GM23338 (cell line): ENCODE data around the gene CHRD. TPM values are rescaled to one million over a fixed set of nuclear protein-coding genes. Genes with fewer than 3 reads are reported as not detected.

Experiments
- ATAC-seq: fragments of 200-7000 bp; cut with Tn5 transposase; 3 replicates; pipeline ENCODE4 v1.9.1; 2020
- DNase-seq: peaks from one replicate; pipeline ENCODE4 v3.0.0-alpha.2; 2015; ENCODE audit warnings: low spot score
- H2AFZ ChIP-seq: fragments of 200-600 bp; sonication (generic); 2 replicates; pipeline ENCODE4 v1.8.0; 2016; ENCODE audit warnings: antibody characterized with exemption, mild to moderate bottlenecking, moderate library complexity
- H3F3A ChIP-seq: fragments of 200-600 bp; sonication (generic); replicated peaks from 2 replicates; pipeline ENCODE4 v1.8.0; 2017; ENCODE audit warnings: antibody characterized with exemption, mixed run types, low read depth
- H3K27ac ChIP-seq: fragments of 200-600 bp; sonication (generic); 2 replicates; pipeline ENCODE4 v1.6.1; 2016; ENCODE audit warnings: low read depth
- H3K27me3 ChIP-seq: fragments of 200-600 bp; sonication (generic); 2 replicates; pipeline ENCODE4 v1.8.0; 2016; ENCODE audit warnings: mild to moderate bottlenecking, mixed run types, moderate library complexity; ENCODE audit not compliant: insufficient read depth
- H3K36me3 ChIP-seq: fragments of 200-600 bp; sonication (generic); 2 replicates; pipeline ENCODE4 v1.8.0; 2016; ENCODE audit warnings: mild to moderate bottlenecking; ENCODE audit not compliant: insufficient read depth
- H3K4me1 ChIP-seq: fragments of 200-600 bp; sonication (generic); 2 replicates; pipeline ENCODE4 v1.8.0; 2016; ENCODE audit warnings: mild to moderate bottlenecking, moderate library complexity; ENCODE audit not compliant: insufficient read depth
- H3K4me2 ChIP-seq: fragments of 200-600 bp; sonication (generic); 2 replicates; pipeline ENCODE4 v1.7.1; 2017; ENCODE audit warnings: mixed run types
- H3K4me3 ChIP-seq: fragments of 200-600 bp; sonication (generic); 2 replicates; pipeline ENCODE4 v1.6.1; 2016; ENCODE audit warnings: mixed run types
- H3K79me2 ChIP-seq: fragments of 200-600 bp; sonication (generic); replicated peaks from 2 replicates; pipeline ENCODE4 v1.8.0; 2017; ENCODE audit warnings: mild to moderate bottlenecking; ENCODE audit not compliant: insufficient read depth
- H3K9me2 ChIP-seq: fragments of 200-600 bp; sonication (generic); 2 replicates; pipeline ENCODE4 v1.8.0; 2017; ENCODE audit not compliant: insufficient read depth
- H4K20me1 ChIP-seq: fragments of 200-600 bp; sonication (generic); replicated peaks from 2 replicates; pipeline ENCODE4 v1.8.0; 2017; ENCODE audit warnings: mild to moderate bottlenecking; ENCODE audit not compliant: insufficient read depth
- H3K27ac Mint-ChIP-seq: 2 replicates; pipeline ENCODE4 v1.8.0; 2020; ENCODE audit warnings: inconsistent platforms, mild to moderate bottlenecking, moderate library complexity, mixed read lengths
- H3K27me3 Mint-ChIP-seq: 3 replicates; pipeline ENCODE4 v1.8.0; 2022; ENCODE audit warnings: low read depth, mild to moderate bottlenecking, moderate library complexity, mixed read lengths, inconsistent platforms; ENCODE audit not compliant: insufficient read depth, poor library complexity
- H3K36me3 Mint-ChIP-seq: 3 replicates; pipeline ENCODE4 v1.8.0; 2021; ENCODE audit warnings: low read depth, mild to moderate bottlenecking, inconsistent platforms, moderate library complexity, mixed read lengths
- H3K4me1 Mint-ChIP-seq: 3 replicates; pipeline ENCODE4 v1.8.0; 2020; ENCODE audit warnings: mild to moderate bottlenecking, inconsistent platforms, mixed read lengths
- H3K4me3 Mint-ChIP-seq: 3 replicates; pipeline ENCODE4 v1.8.0; 2021; ENCODE audit warnings: moderate library complexity, mild to moderate bottlenecking, inconsistent platforms, mixed read lengths
- H3K9me3 Mint-ChIP-seq: 3 replicates; pipeline ENCODE4 v1.8.0; 2020; ENCODE audit warnings: moderate library complexity, mild to moderate bottlenecking, inconsistent platforms, mixed read lengths
- CREB1 ChIP-seq: fragments of 250-450 bp; sonication (Bioruptor Pico); IDR thresholded peaks from 2 replicates; pipeline ENCODE4 v1.5.0; 2020; ENCODE audit warnings: low read depth, mild to moderate bottlenecking, moderate library complexity
- EZH2 ChIP-seq: fragments of 200-600 bp; sonication (generic); IDR thresholded peaks from one replicate; pipeline ENCODE4 v1.8.0; 2017; ENCODE audit warnings: antibody characterized with exemption, mild to moderate bottlenecking, low read depth; ENCODE audit not compliant: unreplicated experiment
- EZH2phosphoT487 ChIP-seq: fragments of 200-600 bp; sonication (generic); IDR thresholded peaks from one replicate; pipeline ENCODE4 v1.8.1; 2018; ENCODE audit warnings: antibody characterized with exemption; ENCODE audit not compliant: unreplicated experiment
- JUNB ChIP-seq: IDR thresholded peaks from one replicate; pipeline ENCODE4 v1.6.1; 2016; ENCODE audit warnings: antibody characterized with exemption; ENCODE audit not compliant: unreplicated experiment
- NANOG ChIP-seq: IDR thresholded peaks from 2 replicates; pipeline ENCODE4 v1.6.1; 2016; ENCODE audit warnings: antibody characterized with exemption, borderline replicate concordance
- POLR2AphosphoS5 ChIP-seq: IDR thresholded peaks from 2 replicates; pipeline ENCODE4 v1.6.1; 2016; ENCODE audit warnings: antibody characterized with exemption, low read depth
- STAT1 ChIP-seq: IDR thresholded peaks from one replicate; pipeline ENCODE4 v1.6.1; 2016; ENCODE audit warnings: antibody characterized with exemption; ENCODE audit not compliant: unreplicated experiment
- ZNF114 ChIP-seq: fragments of 250-450 bp; sonication (Bioruptor Pico); IDR thresholded peaks from 2 replicates; pipeline ENCODE4 v1.5.0; 2020; ENCODE audit warnings: mild to moderate bottlenecking, moderate library complexity
- ZNF331 ChIP-seq: fragments of 250-450 bp; sonication (Bioruptor Pico); IDR thresholded peaks from 2 replicates; pipeline ENCODE4 v1.5.0; 2020; ENCODE audit warnings: low read depth, mild to moderate bottlenecking, moderate library complexity
- polyA plus RNA-seq: library from polyadenylated mRNA; unstranded; fragments of >200 nt; fragmentation: Nextera tagmentation; extraction: Ambion mirVana; gene quantifications from 2 replicates; pipeline ENCODE4 v1.2.1, GENCODE V29; 2016
- total RNA-seq: library from RNA; depleted of rRNA; stranded (reverse); fragments of >200 nt; shearing (Covaris generic); gene quantifications from 2 replicates; pipeline ENCODE4 v1.2.3, GENCODE V29; 2014
- TF ChIP-seq, protein P1 (sequence below): IDR thresholded peaks from 2 replicates; pipeline ENCODE4 v1.6.1; 2016; ENCODE audit warnings: antibody characterized with exemption
- TF ChIP-seq, protein P2 (sequence below), 2 experiments: fragments of 200-600 bp in 1 of 2; sonication (generic) in 1 of 2; conservative IDR thresholded peaks; 2 replicates each; pipeline versions ENCODE4 v1.5.1 to v1.6.1; 2016 to 2017; ENCODE audit warnings: antibody characterized with exemption in 2 of 2, low read depth in 2 of 2, mild to moderate bottlenecking in 2 of 2, moderate library complexity in 1 of 2
- TF ChIP-seq, protein P3 (sequence below): IDR thresholded peaks from one replicate; pipeline ENCODE4 v1.6.1; 2018; ENCODE audit warnings: antibody characterized with exemption; ENCODE audit not compliant: unreplicated experiment

CHRD gene
- total and polyA plus RNA-seq, 2 experiments from 2014 or later, result 0.34 to 0.66 TPM

DNA sequence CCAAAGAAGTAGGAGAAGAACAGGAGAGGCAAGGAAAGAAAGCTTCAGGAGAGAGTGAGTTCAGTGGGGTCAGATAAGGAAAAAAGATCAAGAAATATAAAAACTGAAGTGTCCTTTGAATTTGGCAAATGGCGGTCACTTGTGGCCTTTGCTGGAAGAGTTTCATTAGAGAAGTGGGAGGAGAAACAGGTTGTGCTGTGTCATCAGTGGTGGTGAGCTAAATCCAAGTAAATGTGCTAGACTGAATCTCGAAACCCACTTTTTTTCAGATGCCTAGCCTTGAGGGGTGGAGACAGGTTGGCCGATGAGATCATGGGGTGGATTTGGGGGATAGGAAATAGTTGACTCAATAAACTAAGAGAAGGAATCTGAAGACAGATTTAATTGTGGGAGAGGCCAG, 43.7 kb downstream of the CHRD start (continued):
- TF ChIP-seq, protein P1, sequence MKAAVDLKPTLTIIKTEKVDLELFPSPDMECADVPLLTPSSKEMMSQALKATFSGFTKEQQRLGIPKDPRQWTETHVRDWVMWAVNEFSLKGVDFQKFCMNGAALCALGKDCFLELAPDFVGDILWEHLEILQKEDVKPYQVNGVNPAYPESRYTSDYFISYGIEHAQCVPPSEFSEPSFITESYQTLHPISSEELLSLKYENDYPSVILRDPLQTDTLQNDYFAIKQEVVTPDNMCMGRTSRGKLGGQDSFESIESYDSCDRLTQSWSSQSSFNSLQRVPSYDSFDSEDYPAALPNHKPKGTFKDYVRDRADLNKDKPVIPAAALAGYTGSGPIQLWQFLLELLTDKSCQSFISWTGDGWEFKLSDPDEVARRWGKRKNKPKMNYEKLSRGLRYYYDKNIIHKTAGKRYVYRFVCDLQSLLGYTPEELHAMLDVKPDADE, result no peak

DNA sequence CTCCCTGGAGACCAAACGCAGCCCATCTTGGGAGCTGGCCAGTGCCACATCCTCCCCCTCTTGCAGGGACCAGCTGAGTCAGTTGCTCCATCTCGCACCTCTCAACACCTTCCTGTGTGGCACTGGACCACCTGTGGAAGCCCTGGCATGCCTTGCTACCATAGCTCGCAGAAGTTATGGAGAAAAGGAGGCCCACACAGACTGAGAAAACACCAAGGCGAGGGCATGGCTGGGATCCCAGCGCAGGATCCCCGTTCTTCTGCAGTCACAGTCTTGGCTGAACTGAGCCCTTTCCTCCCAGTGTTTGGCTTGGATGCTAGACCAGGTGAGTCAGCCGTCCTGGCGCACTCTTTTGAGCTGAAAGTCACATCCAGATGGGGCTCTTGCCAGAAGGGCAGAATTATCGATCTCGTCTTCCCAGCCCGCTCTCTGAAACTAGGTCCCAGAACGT, 46.9 kb downstream of the CHRD start:
- DNase-seq, result no peak
- no peak overlapping the region for H3K4me3 ChIP-seq
- no peaks in the 10 kb centered on the region for H3K36me3 ChIP-seq
- no peak overlapping the region for H3K4me2 ChIP-seq
- H3K9me2 ChIP-seq, result no peaks in the 10 kb centered on the region
- Mint-ChIP-seq H3K36me3 (no peaks in the 10 kb centered on the region), H3K4me1 (no peaks in the 10 kb centered on the region), H3K27me3 (peaks cover 11% of the 10 kb centered on the region), H3K9me3 (peaks cover 15% of the 10 kb centered on the region), H3K27ac (no peak overlapping the region), H3K4me3 (no peak overlapping the region)
- H3F3A ChIP-seq, result no peaks in the 10 kb centered on the region
- H2AFZ ChIP-seq, result no peak overlapping the region
- no peaks in the 10 kb centered on the region for H3K27me3 ChIP-seq
- no peak for ATAC-seq
- no peak overlapping the region for H3K27ac ChIP-seq
- no peaks in the 10 kb centered on the region for H4K20me1 ChIP-seq
- H3K79me2 ChIP-seq, result no peaks in the 10 kb centered on the region
- H3K4me1 ChIP-seq, result no peaks in the 10 kb centered on the region
- TF ChIP-seq EZH2phosphoT487, result no peak
- TF ChIP-seq EZH2, result no peak
- TF ChIP-seq, protein P2, sequence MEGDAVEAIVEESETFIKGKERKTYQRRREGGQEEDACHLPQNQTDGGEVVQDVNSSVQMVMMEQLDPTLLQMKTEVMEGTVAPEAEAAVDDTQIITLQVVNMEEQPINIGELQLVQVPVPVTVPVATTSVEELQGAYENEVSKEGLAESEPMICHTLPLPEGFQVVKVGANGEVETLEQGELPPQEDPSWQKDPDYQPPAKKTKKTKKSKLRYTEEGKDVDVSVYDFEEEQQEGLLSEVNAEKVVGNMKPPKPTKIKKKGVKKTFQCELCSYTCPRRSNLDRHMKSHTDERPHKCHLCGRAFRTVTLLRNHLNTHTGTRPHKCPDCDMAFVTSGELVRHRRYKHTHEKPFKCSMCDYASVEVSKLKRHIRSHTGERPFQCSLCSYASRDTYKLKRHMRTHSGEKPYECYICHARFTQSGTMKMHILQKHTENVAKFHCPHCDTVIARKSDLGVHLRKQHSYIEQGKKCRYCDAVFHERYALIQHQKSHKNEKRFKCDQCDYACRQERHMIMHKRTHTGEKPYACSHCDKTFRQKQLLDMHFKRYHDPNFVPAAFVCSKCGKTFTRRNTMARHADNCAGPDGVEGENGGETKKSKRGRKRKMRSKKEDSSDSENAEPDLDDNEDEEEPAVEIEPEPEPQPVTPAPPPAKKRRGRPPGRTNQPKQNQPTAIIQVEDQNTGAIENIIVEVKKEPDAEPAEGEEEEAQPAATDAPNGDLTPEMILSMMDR (conservative IDR thresholded peaks at IDR 0.05; ENCODE audit: low read depth in 2 of 2), result no peak
- no peak for TF ChIP-seq CREB1 (CRISPR knock-in tag)
- TF ChIP-seq, protein P1, result no peak
- no peak for TF ChIP-seq ZNF114 (CRISPR knock-in tag)
- TF ChIP-seq JUNB, result no peak
- no peak for TF ChIP-seq STAT1
- TF ChIP-seq, protein P3, sequence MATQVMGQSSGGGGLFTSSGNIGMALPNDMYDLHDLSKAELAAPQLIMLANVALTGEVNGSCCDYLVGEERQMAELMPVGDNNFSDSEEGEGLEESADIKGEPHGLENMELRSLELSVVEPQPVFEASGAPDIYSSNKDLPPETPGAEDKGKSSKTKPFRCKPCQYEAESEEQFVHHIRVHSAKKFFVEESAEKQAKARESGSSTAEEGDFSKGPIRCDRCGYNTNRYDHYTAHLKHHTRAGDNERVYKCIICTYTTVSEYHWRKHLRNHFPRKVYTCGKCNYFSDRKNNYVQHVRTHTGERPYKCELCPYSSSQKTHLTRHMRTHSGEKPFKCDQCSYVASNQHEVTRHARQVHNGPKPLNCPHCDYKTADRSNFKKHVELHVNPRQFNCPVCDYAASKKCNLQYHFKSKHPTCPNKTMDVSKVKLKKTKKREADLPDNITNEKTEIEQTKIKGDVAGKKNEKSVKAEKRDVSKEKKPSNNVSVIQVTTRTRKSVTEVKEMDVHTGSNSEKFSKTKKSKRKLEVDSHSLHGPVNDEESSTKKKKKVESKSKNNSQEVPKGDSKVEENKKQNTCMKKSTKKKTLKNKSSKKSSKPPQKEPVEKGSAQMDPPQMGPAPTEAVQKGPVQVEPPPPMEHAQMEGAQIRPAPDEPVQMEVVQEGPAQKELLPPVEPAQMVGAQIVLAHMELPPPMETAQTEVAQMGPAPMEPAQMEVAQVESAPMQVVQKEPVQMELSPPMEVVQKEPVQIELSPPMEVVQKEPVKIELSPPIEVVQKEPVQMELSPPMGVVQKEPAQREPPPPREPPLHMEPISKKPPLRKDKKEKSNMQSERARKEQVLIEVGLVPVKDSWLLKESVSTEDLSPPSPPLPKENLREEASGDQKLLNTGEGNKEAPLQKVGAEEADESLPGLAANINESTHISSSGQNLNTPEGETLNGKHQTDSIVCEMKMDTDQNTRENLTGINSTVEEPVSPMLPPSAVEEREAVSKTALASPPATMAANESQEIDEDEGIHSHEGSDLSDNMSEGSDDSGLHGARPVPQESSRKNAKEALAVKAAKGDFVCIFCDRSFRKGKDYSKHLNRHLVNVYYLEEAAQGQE, result no peak
- TF ChIP-seq NANOG, result no peak
- no peak for TF ChIP-seq ZNF331 (CRISPR knock-in tag)
- TF ChIP-seq POLR2AphosphoS5, result no peak
